GM12878 (cell line): ENCODE measurements around the gene POU2AF2. TPM values are rescaled to one million over a fixed set of nuclear protein-coding genes. Genes with fewer than 3 reads are reported as not detected.

Source experiments
- ATAC-seq: fragments of 200-7000 bp; cut with Tn5 transposase; 3 replicates; pipeline ENCODE4 v1.9.1; 2020; ENCODE audit warnings: mild to moderate bottlenecking, moderate library complexity
- BruUV-seq: library from RNA; stranded (reverse); fragments of 400-500 nt; replicated peaks from 2 replicates; lab custom pipeline; 2021; lab: Mats Ljungman, UMichigan
- CTCF ChIA-PET: fragments of 300-600 bp; sonication (Branson Sonifier 250); formaldehyde crosslinking; extraction: SDS; loops from one replicate; lab custom pipeline; 2021; ENCODE audit warnings: inconsistent platforms; lab: Yijun Ruan, JAX
- POLR2A ChIA-PET: fragments of 350-600 bp; formaldehyde crosslinking; extraction: SDS; loops from one replicate; lab custom pipeline; 2021; ENCODE audit warnings: inconsistent platforms; lab: Charles Lee
- RAD21 ChIA-PET: fragments of 300-600 bp; sonication (Branson Sonifier 250); formaldehyde crosslinking; loops from one replicate; lab custom pipeline; 2023; ENCODE audit warnings: antibody characterized with exemption; ENCODE audit not compliant: unreplicated experiment; lab: Charles Lee
- SMC1A ChIA-PET: fragments of 300-600 bp; sonication (Branson Sonifier 250); formaldehyde crosslinking; loops from one replicate; lab custom pipeline; 2023; ENCODE audit not compliant: unreplicated experiment, uncharacterized antibody; lab: Charles Lee
- DNase-seq: peaks from one replicate; pipeline ENCODE4 v3.0.0-alpha.2; 2011; ENCODE audit warnings: low read depth, low spot score
- FAIRE-seq: peaks from 3 replicates; lab custom pipeline; 2011; peaks lifted over from hg19 to GRCh38; lab: Jason Lieb, UNC
- H2AFZ ChIP-seq: 2 replicates; pipeline ENCODE4 v1.6.0; 2011; ENCODE audit warnings: low read depth, low read length, control low read depth; ENCODE audit not compliant: control insufficient read depth
- H3K27ac ChIP-seq: 2 replicates; pipeline ENCODE4 v1.5.1; 2011; ENCODE audit warnings: control low read depth; ENCODE audit not compliant: control insufficient read depth, insufficient read depth
- H3K27me3 ChIP-seq, 2 experiments: replicated peaks in 1 of 2; 2 replicates each; pipeline versions ENCODE4 v1.6.0 to v1.6.1; 2011; ENCODE audit warnings: low read length in 1 of 2; ENCODE audit not compliant: control insufficient read depth in 2 of 2, insufficient read depth in 2 of 2
- H3K36me3 ChIP-seq, 2 experiments: 2 replicates each; pipeline ENCODE4 v1.5.1; 2011; ENCODE audit warnings: low read length in 1 of 2; ENCODE audit not compliant: control insufficient read depth in 2 of 2, insufficient read depth in 2 of 2
- H3K4me1 ChIP-seq: 2 replicates; pipeline ENCODE4 v1.6.1; 2011; ENCODE audit warnings: mild to moderate bottlenecking, low read length, moderate library complexity, mixed read lengths; ENCODE audit not compliant: control insufficient read depth, insufficient read depth
- H3K4me2 ChIP-seq: 2 replicates; pipeline ENCODE4 v1.6.0; 2011; ENCODE audit warnings: control low read depth; ENCODE audit not compliant: control insufficient read depth, insufficient read depth
- H3K4me3 ChIP-seq: fragments of 200-600 bp; sonication (generic); 2 replicates; pipeline ENCODE4 v1.5.1; 2016
- H3K79me2 ChIP-seq: 2 replicates; pipeline ENCODE4 v1.6.0; 2011; ENCODE audit warnings: low read length; ENCODE audit not compliant: control insufficient read depth, insufficient read depth
- H3K9ac ChIP-seq: 2 replicates; pipeline ENCODE4 v1.8.0; 2011; ENCODE audit warnings: low read length, control low read depth, mixed read lengths; ENCODE audit not compliant: control insufficient read depth, insufficient read depth
- H3K9me3 ChIP-seq: replicated peaks from 3 replicates; pipeline ENCODE4 v1.5.1; 2011; ENCODE audit warnings: mild to moderate bottlenecking, low read length; ENCODE audit not compliant: control insufficient read depth, insufficient read depth
- H4K20me1 ChIP-seq: 2 replicates; pipeline ENCODE4 v1.6.0; 2011; ENCODE audit not compliant: control insufficient read depth, insufficient read depth
- CREB1 ChIP-seq: IDR thresholded peaks from 2 replicates; pipeline ENCODE4 v1.6.1; 2012; ENCODE audit warnings: low read depth, mild to moderate bottlenecking, inconsistent platforms
- MTA3 ChIP-seq: IDR thresholded peaks from 2 replicates; pipeline ENCODE4 v1.6.1; 2012; ENCODE audit warnings: low read length, inconsistent platforms, borderline replicate concordance
- NBN ChIP-seq: fragments of 450-650 bp; IDR thresholded peaks from 2 replicates; pipeline ENCODE4 v1.6.1; 2016
- NR2F1 ChIP-seq: fragments of 450-650 bp; conservative IDR thresholded peaks from 2 replicates; pipeline ENCODE4 v1.6.1; 2017; ENCODE audit warnings: mild to moderate bottlenecking
- RAD21 ChIP-seq: IDR thresholded peaks from 2 replicates; pipeline ENCODE4 v1.6.1; 2011; ENCODE audit warnings: mild to moderate bottlenecking, low read depth, low read length, moderate library complexity; ENCODE audit not compliant: insufficient read depth
- RAD51 ChIP-seq: fragments of 450-650 bp; IDR thresholded peaks from 2 replicates; pipeline ENCODE4 v1.6.1; 2016; ENCODE audit warnings: moderate library complexity, mild to moderate bottlenecking, inconsistent platforms
- RB1 ChIP-seq: fragments of 450-650 bp; formaldehyde crosslinking; IDR thresholded peaks from 2 replicates; pipeline ENCODE4 v1.6.1; 2017; ENCODE audit warnings: mild to moderate bottlenecking, borderline replicate concordance
- RELA ChIP-seq: fragments of 450-650 bp; IDR thresholded peaks from 2 replicates; pipeline ENCODE4 v1.8.0; 2014; ENCODE audit warnings: borderline replicate concordance; ENCODE audit not compliant: partially characterized antibody
- SIN3A ChIP-seq: IDR thresholded peaks from 2 replicates; pipeline ENCODE4 v1.6.1; 2012; ENCODE audit warnings: low read depth, low read length, improper control_type of control experiment
- STAT1 ChIP-seq: fragments of 450-650 bp; conservative IDR thresholded peaks from 2 replicates; pipeline ENCODE4 v1.6.1; 2014; ENCODE audit warnings: antibody characterized with exemption, mild to moderate bottlenecking
- TAF1 ChIP-seq: IDR thresholded peaks from 2 replicates; pipeline ENCODE4 v1.6.1; 2011; ENCODE audit warnings: mild to moderate bottlenecking, low read depth, low read length, borderline replicate concordance
- USF2 ChIP-seq: IDR thresholded peaks from 2 replicates; pipeline ENCODE4 v1.6.1; 2011; ENCODE audit warnings: low read depth, low read length, improper control_type of control experiment, borderline replicate concordance
- YBX1 ChIP-seq: fragments of 450-650 bp; IDR thresholded peaks from 2 replicates; pipeline ENCODE4 v1.6.1; 2016; ENCODE audit warnings: antibody characterized with exemption
- WGBS: methylation state at CpG from one replicate; pipeline ENCODE4 v1.1.6; 2016; ENCODE audit warnings: low lambda C conversion rate; ENCODE audit not compliant: insufficient replicate concordance, insufficient coverage; ENCODE audit errors: missing lambda C conversion rate; 5-methylcytosine and 5-hydroxymethylcytosine counted together
- in situ Hi-C: fragments of 300-500 bp; cut with MboI; formaldehyde crosslinking; loops from 9 replicates; pipeline ENCODE4 v1.14.3; 2018; ENCODE audit warnings: mixed read lengths
- intact Hi-C: fragments of 100-400 bp; cut with micrococcal nuclease; formaldehyde crosslinking; loops from one replicate; pipeline ENCODE4 v1.14.2; 2022; ENCODE audit not compliant: unreplicated experiment
- polyA plus RNA-seq, 11 experiments: library from polyadenylated mRNA; depleted of rRNA in 4 of 11; unstranded in 6 of 11; stranded (reverse) in 5 of 11; fragments of >200 nt; fragmentation: Nextera tagmentation in 4 of 11; fragmentation: Illumina TruSeq in 1 of 11; extraction: Ambion mirVana in 4 of 11; extraction: Trizol in 1 of 11; gene quantifications; 1 replicate in 1 of 11; 2 replicates in 10 of 11; pipeline versions ENCODE4 v1.2.1 to v1.2.3, GENCODE V29; 2011 to 2016; ENCODE audit warnings: inconsistent platforms in 2 of 11, missing spikeins in 2 of 11, low read depth in 1 of 11
- total RNA-seq, 4 experiments: library from RNA; depleted of rRNA in 3 of 4; stranded (reverse); fragments of >200 nt in 3 of 4; fragmentation: Illumina TruSeq in 1 of 4; extraction: Trizol in 1 of 4; gene quantifications; 2 replicates each; pipeline versions ENCODE4 v1.2.1 to v1.2.3, GENCODE V29; 2013 to 2021

The POU2AF2 gene
- total and polyA plus RNA-seq, 10 of the 15 experiments (the other 5 are each of a cell fraction or from before 2014, with no cell fraction given): not detected

GRCh38 chr11:111225881-111226280 is 19.6 kb upstream of the POU2AF2 start:
- H3K9ac ChIP-seq: no peak overlapping the region
- ChIA-PET SMC1A (interaction anchor here (0.7 to 1.2 kb wide), 4 partner anchors 8 to 819 kb away, joined by 3 to 5 read pairs (median 4); no protein-coding TSS in a partner anchor), POLR2A (no interaction called here), CTCF (interaction anchor here (0.8 to 7.0 kb wide), 3 partner anchors 203 to 851 kb away, joined by 3 to 61 read pairs (median 8); no protein-coding TSS in a partner anchor), RAD21 (interaction anchor here (0.7 to 1.2 kb wide), 2 partner anchors 772 to 791 kb away, joined by 3 to 5 read pairs; no protein-coding TSS in a partner anchor)
- in situ Hi-C loops: no loop called here
- H3K9me3 ChIP-seq: no peaks in the 10 kb centered on the region; the same call in 2 of the 3 replicates
- FAIRE-seq (no peak), DNase-seq (no peak), ATAC-seq (no peak)
- no peaks in the 10 kb centered on the region for H3K36me3 ChIP-seq
- H3K4me3 ChIP-seq: no peak overlapping the region
- intact Hi-C loops: loop anchor here (10.0 kb wide), 1 partner anchor 261 kb away; no protein-coding TSS in a partner anchor
- 35% methylated on average over 3 of the region's 3 CpGs for WGBS
- BruUV-seq: no TSS peak
- no peak for TF ChIP-seq CREB1
- no peak for TF ChIP-seq TAF1
- no peak for TF ChIP-seq RAD51
- no peak for TF ChIP-seq USF2
- TF ChIP-seq RB1: no peak
- no peak for TF ChIP-seq YBX1
- TF ChIP-seq SIN3A: no peak
- TF ChIP-seq NBN: no peak
- no peak for TF ChIP-seq NR2F1
- no peak for TF ChIP-seq RAD21
- TF ChIP-seq MTA3: no peak
- TF ChIP-seq STAT1: no peak
- no peak for TF ChIP-seq RELA
- H4K20me1 ChIP-seq: no peaks in the 10 kb centered on the region
- H3K27me3 ChIP-seq: no peaks in the 10 kb centered on the region
- no peak overlapping the region for H2AFZ ChIP-seq
- no peaks in the 10 kb centered on the region for H3K79me2 ChIP-seq
- H3K27ac ChIP-seq: no peak overlapping the region
- no peak overlapping the region for H3K4me2 ChIP-seq
- peaks cover 2% of the 10 kb centered on the region; the same call in 1 of the 2 replicates for H3K4me1 ChIP-seq
